VCaP (cell line): Measurements from ENCODE around the gene DDX60.
"Not testable (repeated sequence)": the region's sequence is repeated elsewhere in the genome, so short reads cannot be mapped to it uniquely, and the experiment has no call there.

ENCODE experiments used
- H3K27ac ChIP-seq: fragments of 450-650 bp; 2 replicates; pipeline ENCODE4 v1.5.1; 2017
- TF ChIP-seq, protein P1 (sequence below): fragments of 450-650 bp; conservative IDR thresholded peaks from 2 replicates; pipeline ENCODE4 v1.5.1; 2017; ENCODE audit warnings: mild to moderate bottlenecking, moderate library complexity

DDX60 gene

DNA sequence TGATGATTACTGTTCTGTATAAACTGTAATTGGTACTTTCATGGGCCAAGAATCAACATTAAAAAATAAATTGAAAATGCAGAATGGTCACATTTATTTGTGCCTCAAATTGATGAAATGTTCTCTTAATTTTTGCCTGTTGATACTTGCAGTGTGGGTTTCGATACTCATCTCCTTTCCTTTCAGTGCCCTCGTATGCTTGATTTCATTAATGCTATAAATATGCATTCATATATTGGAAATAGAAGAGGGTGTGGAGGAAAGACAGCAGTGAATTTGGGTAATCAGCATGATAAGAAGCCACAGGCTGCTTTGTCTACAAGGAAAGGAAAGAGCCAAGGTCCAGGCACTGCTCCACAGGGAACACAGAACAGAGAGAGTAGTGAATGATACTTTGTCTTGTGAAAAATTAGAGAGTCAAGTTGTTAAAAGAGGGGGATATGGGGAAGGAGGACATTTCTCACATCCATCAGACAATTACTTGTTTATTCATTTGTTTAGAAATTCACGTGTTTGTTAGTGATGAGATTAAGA is 1.0 kb upstream of the DDX60 start:
- H3K27ac ChIP-seq = no peak overlapping the region
- TF ChIP-seq, protein P1, sequence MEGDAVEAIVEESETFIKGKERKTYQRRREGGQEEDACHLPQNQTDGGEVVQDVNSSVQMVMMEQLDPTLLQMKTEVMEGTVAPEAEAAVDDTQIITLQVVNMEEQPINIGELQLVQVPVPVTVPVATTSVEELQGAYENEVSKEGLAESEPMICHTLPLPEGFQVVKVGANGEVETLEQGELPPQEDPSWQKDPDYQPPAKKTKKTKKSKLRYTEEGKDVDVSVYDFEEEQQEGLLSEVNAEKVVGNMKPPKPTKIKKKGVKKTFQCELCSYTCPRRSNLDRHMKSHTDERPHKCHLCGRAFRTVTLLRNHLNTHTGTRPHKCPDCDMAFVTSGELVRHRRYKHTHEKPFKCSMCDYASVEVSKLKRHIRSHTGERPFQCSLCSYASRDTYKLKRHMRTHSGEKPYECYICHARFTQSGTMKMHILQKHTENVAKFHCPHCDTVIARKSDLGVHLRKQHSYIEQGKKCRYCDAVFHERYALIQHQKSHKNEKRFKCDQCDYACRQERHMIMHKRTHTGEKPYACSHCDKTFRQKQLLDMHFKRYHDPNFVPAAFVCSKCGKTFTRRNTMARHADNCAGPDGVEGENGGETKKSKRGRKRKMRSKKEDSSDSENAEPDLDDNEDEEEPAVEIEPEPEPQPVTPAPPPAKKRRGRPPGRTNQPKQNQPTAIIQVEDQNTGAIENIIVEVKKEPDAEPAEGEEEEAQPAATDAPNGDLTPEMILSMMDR = no peak

DNA sequence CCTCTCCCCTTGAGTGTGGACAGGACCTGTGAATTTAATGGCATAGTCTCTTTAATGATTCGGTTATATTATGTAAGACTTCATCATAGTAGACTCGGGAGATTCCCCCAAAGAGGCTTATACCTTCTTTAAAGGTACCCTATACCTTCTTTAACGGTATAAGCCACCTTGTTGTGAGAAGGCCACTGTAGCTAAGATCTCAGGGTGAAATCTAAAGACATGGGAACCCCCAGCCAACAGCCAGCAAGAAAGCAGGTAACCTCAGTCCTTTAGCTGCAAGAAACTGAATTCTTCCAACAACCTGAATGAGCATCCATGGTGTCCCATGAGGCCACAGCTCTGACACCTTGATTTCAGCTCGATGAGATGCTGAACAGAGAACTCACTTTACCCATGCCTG is 931 bp downstream of the DDX60 start:
- TF ChIP-seq, protein P1 = no peak
- H3K27ac ChIP-seq = peak overlapping the region; percentile 72

DNA sequence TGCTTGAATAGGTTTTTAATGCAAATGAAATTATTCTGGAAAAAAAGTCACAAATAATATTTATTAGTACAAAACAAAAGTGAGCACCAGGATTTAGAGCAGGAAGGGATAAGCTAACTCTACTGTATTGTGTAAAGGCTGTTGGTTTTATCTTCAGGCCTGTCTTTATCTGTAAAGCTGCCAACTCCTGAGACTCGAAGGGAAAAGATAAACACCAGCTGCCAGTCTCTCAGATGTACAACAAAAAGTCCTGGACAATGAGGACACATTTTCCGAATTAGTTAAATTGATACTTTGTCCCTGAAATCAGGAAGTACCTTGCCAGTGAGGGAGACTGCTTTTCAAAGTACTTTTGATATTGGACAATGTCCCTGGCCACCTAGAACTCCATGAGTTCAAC is 8.8 kb downstream of the DDX60 start:
- TF ChIP-seq, protein P1 = no peak
- 0 out of 2 replicates have a peak overlapping the region, but pooled peaks have one; percentile 4 for H3K27ac ChIP-seq

DNA sequence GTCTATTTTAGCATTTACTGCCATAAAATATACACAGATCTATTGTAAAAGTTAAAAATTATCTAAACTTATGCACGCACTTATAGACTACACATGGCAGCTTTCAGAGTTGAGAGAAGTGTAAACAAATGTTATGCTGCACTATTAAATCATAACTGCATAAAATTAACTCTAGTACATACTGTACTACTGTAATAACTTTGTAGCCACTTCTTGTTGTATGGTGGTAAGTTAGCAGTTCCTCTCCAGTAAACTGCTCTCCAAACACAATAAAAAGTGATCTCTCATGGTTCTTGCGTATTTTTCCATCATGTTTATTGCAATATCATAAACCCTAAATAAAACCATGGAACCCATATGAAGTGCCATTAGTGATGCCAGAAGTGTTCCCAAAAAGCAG is 9.6 kb downstream of the DDX60 start:
- H3K27ac ChIP-seq = 0 out of 2 replicates have a peak overlapping the region, but pooled peaks have one; percentile 4
- TF ChIP-seq, protein P1 = no peak

DNA sequence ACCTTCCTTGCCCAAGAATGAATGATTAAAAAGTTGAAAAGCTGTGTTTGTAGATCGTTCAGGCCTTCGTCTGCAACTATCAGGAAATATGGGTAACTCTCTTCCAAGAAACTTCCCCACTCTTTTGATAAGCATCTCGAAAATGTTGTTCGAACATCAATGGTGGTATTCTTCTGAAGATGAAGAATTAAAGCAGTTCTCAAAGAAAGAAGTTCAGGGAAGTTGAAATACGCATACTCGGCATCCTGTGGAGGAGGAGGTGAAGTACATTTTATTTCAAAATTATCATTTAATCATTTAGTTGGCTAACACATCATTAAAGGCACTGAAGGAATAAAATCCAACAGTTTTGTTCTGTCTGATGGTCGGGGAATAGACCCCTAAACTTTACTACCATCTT is 12.1 kb downstream of the DDX60 start:
- no peak overlapping the region for H3K27ac ChIP-seq
- TF ChIP-seq, protein P1 = no peak

DNA sequence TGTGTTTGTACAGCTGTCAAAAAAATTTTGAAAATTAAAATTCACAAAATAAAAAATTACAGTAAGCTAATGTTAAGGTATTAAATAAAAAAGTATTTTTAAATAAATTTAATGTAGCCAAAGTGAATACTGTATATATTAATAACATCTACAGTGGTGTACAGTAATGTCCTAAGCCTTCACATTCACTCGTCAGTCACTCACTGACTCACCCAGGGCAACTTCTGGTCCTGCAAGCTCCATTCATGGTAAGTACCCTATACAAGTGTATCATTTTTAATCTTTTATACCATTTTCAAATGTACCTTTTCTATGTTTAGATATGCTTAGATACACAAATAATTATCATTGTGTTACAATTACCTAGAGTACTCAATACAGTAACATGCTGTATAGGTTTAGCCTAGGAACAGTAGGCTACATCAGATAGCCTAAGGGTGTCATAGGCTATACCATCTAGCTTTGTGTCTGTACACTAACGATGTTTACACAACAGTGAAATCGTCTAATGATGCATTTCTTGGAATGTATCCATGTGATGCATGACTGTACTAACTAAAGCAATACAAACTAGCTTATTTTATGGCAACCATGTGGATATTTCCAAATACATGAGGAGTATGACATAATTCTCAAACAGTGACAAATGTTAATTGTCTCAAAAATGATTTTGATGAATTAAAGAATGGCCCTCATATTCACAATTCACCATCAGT is 13.7 kb downstream of the DDX60 start:
- no peak overlapping the region for H3K27ac ChIP-seq
- TF ChIP-seq, protein P1 = no peak

DNA sequence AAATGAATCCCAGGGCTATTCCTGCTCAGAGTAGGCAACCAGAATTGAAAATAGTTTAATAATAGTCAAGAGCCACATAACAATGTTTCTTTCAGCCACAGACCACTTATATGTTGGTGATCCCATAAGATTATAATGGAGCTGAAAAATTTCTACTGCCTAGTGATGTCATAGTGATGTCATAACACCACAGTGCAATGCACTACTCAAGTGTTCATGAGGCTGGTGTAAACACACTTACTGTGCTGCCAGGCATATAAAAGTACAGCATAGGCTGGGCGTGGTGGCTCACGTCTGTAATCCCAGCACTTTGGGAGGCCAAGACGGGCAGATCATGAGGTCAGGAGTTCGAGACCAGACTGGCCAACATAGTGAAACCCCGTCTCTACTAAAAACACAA is 15.1 kb downstream of the DDX60 start:
- not testable (repeated sequence) for H3K27ac ChIP-seq

DNA sequence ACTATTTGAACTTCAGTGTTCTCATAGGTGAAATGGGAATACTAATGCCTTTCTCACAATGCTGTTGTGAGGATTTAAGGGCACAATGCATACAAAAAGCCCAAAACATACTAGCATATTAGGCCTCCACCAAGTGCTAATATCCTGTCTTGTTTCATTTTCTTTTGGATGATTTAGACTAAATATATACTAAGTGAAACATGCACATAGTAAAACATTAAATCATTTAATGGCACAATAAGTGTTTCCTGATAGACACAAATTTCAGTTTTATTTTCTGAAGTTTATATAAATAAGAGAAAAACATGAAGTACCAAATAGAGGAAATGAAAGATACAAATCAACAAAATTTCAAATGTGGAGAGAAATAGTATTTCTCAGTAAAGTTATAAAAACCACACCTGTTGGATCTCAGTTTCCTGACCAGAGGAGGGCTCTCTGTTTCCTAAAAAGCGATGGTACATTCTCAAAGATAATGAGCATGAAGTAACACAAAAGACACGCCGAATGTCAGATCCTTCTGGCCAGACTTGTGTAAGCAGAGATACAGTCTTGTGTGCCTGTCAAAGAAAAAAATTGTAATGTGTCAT is 25.1 kb downstream of the DDX60 start:
- TF ChIP-seq, protein P1 = no peak
- H3K27ac ChIP-seq = no peak overlapping the region
